HT1080 (cell line): ENCODE results near the gene YDJC. TPM values are rescaled to one million over a fixed set of nuclear protein-coding genes. Genes with fewer than 3 reads are reported as not detected.
"Not testable (repeated sequence)": the region's sequence is repeated elsewhere in the genome, so short reads cannot be mapped to it uniquely, and the experiment has no call there.

Source experiments
- DNase-seq: peaks from one replicate; pipeline ENCODE4 v3.0.0-alpha.2; 2015; ENCODE audit warnings: low read depth
- small RNA-seq: library from RNA; depleted of rRNA; stranded (forward); fragments of <200 nt; gene quantifications from one replicate; pipeline ENCODE3, GENCODE V24; 2014
- total RNA-seq: library from RNA; depleted of rRNA; stranded (reverse); fragments of >200 nt; shearing (Covaris generic); gene quantifications from 2 replicates; pipeline ENCODE4 v1.2.3, GENCODE V29; 2014; rRNA removed

Gene YDJC
- total RNA-seq, 1 experiment from 2014 or later: 77.4 TPM

DNA sequence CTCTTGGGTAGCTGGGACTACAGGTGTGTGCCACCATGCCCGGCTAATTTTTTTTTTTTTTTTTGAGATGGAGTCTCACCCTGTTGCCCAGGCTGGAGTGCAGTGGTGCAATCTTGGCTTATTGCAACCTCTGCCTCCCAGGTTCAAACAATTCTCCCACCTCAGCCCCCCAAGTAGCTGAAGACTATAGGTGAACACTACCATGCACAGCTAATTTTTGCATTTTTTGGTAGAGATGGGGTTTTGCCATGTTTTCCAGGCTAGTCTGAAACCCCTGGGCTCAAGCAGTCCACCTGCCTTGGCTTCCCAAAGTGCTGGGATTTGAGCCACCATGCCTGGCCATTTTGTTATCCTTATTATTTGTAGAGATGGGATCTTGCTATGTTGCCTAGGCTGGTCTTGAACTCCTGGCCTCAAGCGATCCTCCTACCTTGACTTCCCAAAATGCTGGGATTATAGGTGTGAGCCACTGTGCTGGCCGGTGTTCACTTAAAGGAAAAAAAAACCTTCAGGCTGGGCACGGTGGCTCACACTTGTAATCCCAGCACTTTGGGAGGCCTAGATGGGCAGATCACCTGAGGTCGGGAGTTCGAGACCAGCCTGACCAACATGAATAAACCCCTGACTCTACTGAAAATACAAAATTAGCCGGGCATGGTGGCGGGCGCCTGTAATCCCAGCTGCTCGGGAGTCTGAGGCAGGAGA is 48.7 kb downstream of the YDJC start:
- DNase-seq: not testable (repeated sequence)

DNA sequence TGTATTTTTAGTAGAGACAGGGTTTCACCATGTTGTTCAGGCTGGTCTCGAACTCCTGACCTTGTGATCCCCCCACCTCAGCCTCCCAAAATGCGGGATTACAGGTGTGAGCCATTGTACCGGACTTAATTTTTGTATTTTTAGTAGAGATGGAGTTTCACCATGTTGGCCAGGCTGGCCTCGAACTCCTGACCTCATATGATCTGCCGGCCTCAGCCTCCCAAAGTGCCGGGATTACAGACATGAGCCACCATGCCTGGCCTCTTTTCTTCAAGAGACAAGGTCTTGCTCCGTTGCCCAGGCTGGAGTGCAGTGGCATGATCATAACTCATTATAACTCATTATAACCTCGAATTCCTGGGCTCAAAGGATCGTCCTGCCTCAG is 49.2 kb downstream of the YDJC start:
- DNase-seq: not testable (repeated sequence)

DNA sequence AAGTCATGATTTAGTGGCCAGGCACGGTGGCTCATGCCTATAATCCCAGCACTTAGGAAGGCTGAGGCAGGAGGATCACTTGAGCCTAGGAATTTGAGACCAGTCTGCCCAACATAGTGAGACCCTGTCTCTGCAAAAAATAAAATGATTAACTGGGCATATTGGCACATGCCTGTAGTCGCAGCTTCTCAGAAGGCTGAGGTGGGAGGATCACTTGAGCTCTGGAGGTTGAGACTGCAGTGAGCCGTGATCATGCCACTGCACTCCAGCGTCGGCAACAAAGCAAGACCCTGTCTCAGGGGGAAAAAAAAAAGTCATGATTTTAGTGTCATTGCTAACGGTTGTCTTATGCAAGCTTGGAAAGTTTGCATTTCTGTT is 50.4 kb downstream of the YDJC start:
- no peak for DNase-seq

Small RNA genes lying within 50 kb of the gene (small RNA-seq; reads per million reads assigned to genes)
- 2.1 reads per million, percentile 83 among the genes with 10 or more reads in this experiment for gene MIR301B

Other genes starting within 250 kb of the YDJC start
- gene RIMBP3B, start 246.3 kb downstream of the YDJC start, total RNA-seq: 0.05 and 0.30 TPM in 2 replicates
- 2.5 and 3.4 TPM in 2 replicates for gene HIC2, start 212.7 kb downstream of the YDJC start, total RNA-seq
- gene TMEM191C, start 162.6 kb downstream of the YDJC start, total RNA-seq: 1.1 and 2.7 TPM in 2 replicates
- 0.13 and 0.35 TPM in 2 replicates for gene RIMBP3C, start 78.6 kb downstream of the YDJC start, total RNA-seq
- 81.9 and 114 TPM in 2 replicates for gene UBE2L3, start 62.3 kb downstream of the YDJC start, total RNA-seq
- gene CCDC116, start 2.7 kb upstream of the YDJC start, total RNA-seq: not detected in 2 replicates
- gene SDF2L1, start 12.3 kb upstream of the YDJC start, total RNA-seq: 43.7 and 51.7 TPM in 2 replicates
- gene PPIL2, start 36.0 kb upstream of the YDJC start, total RNA-seq: 35.5 and 46.4 TPM in 2 replicates
- 0.17 and 0.21 TPM in 2 replicates for gene YPEL1, start 105.8 kb upstream of the YDJC start, total RNA-seq
- gene MAPK1, start 237.6 kb upstream of the YDJC start, total RNA-seq: 84.8 and 113 TPM in 2 replicates